ENCODE data around the gene PAK5. TPM values are rescaled to one million over a fixed set of nuclear protein-coding genes. Genes with fewer than 3 reads are reported as not detected.
A peak's percentile ranks its signal among the peaks of the same experiment; 100 is the strongest.

PAK5 gene
- total and polyA plus RNA-seq, 2 of the 13 experiments (the other 11 are each of a cell fraction or from before 2014, with no cell fraction given): not detected

DNA sequence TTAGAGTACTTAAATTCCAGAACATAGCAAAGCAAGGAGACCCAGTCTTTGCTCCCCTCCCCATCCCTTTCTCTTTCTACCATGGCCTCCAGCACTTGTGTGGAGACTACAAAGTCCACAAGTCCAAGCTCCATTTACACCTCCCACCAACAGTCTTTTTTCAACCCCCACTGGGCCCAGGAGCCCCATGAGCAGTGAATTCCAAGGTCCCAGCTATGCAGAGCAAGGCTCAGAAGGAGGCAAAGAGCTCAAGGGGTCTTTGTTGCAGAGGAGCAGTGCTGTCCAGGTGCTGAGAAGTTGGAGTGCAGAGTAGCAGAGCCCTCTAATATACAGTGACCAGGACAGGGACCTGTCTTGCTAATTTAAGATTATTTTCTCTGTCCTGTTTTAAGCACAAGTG lies 9.0 kb downstream of the PAK5 start:
- Histone ChIP-seq H2AFZ (ENCODE audit: low read length) (no peak overlapping the region), H3K9ac (ENCODE audit: insufficient read depth, low read depth, low read length) (no peak overlapping the region), H3K79me2 (ENCODE audit: insufficient read depth, low read length) (no peaks in the 10 kb centered on the region), H3K27me3 (ENCODE audit: control insufficient read depth in 1 of 2, insufficient read depth in 2 of 2, low read length in 2 of 2) (no peaks in the 10 kb centered on the region), H3K4me3 (replicated peaks in 1 of 3; ENCODE audit: insufficient read depth in 1 of 3, low read depth in 2 of 3, low read length in 3 of 3) (no peak overlapping the region), H3K36me3 (replicated peaks in 1 of 2; ENCODE audit: control insufficient read depth in 1 of 2, insufficient read depth in 2 of 2, low read length in 2 of 2) (no peaks in the 10 kb centered on the region), H4K20me1 (ENCODE audit: insufficient read depth, low read length) (no peaks in the 10 kb centered on the region), H3K4me1 (ENCODE audit: insufficient read depth, low read length) (no peaks in the 10 kb centered on the region), H3K4me2 (ENCODE audit: low read depth, low read length) (no peak overlapping the region), H3K27ac (ENCODE audit: extremely low read length, insufficient read depth, low read length) (no peak overlapping the region), H3K9me3 (ENCODE audit: low read length) (no peaks in the 10 kb centered on the region)
- FAIRE-seq (no peak), DNase-seq (ENCODE audit: low spot score) (no peak), ATAC-seq (peak; percentile 69)
- ChIA-PET CTCF (ENCODE audit: low intra/inter-chr PET ratio, low total read pairs) (no interaction called here), POLR2A (no interaction called here)
- TF ChIP-seq, protein P1, sequence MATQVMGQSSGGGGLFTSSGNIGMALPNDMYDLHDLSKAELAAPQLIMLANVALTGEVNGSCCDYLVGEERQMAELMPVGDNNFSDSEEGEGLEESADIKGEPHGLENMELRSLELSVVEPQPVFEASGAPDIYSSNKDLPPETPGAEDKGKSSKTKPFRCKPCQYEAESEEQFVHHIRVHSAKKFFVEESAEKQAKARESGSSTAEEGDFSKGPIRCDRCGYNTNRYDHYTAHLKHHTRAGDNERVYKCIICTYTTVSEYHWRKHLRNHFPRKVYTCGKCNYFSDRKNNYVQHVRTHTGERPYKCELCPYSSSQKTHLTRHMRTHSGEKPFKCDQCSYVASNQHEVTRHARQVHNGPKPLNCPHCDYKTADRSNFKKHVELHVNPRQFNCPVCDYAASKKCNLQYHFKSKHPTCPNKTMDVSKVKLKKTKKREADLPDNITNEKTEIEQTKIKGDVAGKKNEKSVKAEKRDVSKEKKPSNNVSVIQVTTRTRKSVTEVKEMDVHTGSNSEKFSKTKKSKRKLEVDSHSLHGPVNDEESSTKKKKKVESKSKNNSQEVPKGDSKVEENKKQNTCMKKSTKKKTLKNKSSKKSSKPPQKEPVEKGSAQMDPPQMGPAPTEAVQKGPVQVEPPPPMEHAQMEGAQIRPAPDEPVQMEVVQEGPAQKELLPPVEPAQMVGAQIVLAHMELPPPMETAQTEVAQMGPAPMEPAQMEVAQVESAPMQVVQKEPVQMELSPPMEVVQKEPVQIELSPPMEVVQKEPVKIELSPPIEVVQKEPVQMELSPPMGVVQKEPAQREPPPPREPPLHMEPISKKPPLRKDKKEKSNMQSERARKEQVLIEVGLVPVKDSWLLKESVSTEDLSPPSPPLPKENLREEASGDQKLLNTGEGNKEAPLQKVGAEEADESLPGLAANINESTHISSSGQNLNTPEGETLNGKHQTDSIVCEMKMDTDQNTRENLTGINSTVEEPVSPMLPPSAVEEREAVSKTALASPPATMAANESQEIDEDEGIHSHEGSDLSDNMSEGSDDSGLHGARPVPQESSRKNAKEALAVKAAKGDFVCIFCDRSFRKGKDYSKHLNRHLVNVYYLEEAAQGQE (IDR thresholded peaks at IDR 0.05; ENCODE audit: borderline replicate concordance in 1 of 2, low read depth in 1 of 2, low read length in 2 of 2): peak in 1 of 2 experiments; percentile 81; a peak in 3 of 4 replicates
- 0 out of 2 replicates have a peak, but pooled peaks have one; percentile 26 for TF ChIP-seq THAP11 (CRISPR knock-in tag; IDR thresholded peaks at IDR 0.05)
- TF ChIP-seq HNF4A (CRISPR knock-in tag; IDR thresholded peaks at IDR 0.05): peak; percentile 41; the same call in 1 of the 2 replicates
- TF ChIP-seq MIER2 (CRISPR knock-in tag; IDR thresholded peaks at IDR 0.05): 0 out of 2 replicates have a peak, but pooled peaks have one; percentile 51
- TF ChIP-seq ZNF138 (CRISPR knock-in tag; IDR thresholded peaks at IDR 0.05; ENCODE audit: low read depth): no peak
- intact Hi-C loops (cut with micrococcal nuclease; ENCODE audit: unreplicated experiment) (loop anchor here (10.0 kb wide), 1 partner anchor 55 kb away; no protein-coding TSS in a partner anchor), in situ Hi-C loops (cut with HindIII; ENCODE audit: extremely low pct_ligation_motif_present, low pct_unique_long_range_greater_than_20kb) (no loop called here)
- BruUV-seq (replicated peaks): no TSS peak

DNA sequence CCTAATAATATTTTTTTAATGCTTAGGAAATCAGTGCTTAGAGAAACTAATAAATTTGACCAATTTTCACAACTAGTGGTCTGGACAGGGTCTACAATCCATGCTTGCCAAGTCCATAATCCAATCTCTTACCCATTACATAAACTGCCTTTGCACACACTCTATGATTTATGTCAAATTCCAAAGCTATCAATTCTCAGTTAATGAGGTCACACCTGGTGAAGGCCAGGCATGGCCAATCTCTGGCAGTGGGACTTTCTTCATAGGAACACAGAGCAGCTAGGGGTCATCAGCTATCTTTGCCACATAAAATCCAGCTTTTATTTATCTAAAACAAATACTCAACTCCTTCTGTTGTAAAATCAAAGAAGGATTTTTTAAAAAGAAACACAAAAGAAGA lies 21.2 kb downstream of the PAK5 start:
- H3K4me1 ChIP-seq (ENCODE audit: insufficient read depth, low read length): no peaks in the 10 kb centered on the region

More for the DNA sequence above, 21.2 kb downstream of the PAK5 start:
- Histone ChIP-seq H2AFZ (ENCODE audit: low read length) (no peak overlapping the region), H3K79me2 (ENCODE audit: insufficient read depth, low read length) (no peaks in the 10 kb centered on the region), H3K4me2 (ENCODE audit: low read depth, low read length) (no peak overlapping the region), H3K9me3 (ENCODE audit: low read length) (no peaks in the 10 kb centered on the region), H4K20me1 (ENCODE audit: insufficient read depth, low read length) (no peaks in the 10 kb centered on the region), H3K36me3 (replicated peaks in 1 of 2; ENCODE audit: control insufficient read depth in 1 of 2, insufficient read depth in 2 of 2, low read length in 2 of 2) (no peaks in the 10 kb centered on the region), H3K9ac (ENCODE audit: insufficient read depth, low read depth, low read length) (no peak overlapping the region), H3K27me3 (ENCODE audit: control insufficient read depth in 1 of 2, insufficient read depth in 2 of 2, low read length in 2 of 2) (no peaks in the 10 kb centered on the region), H3K27ac (ENCODE audit: extremely low read length, insufficient read depth, low read length) (no peak overlapping the region), H3K4me3 (replicated peaks in 1 of 3; ENCODE audit: insufficient read depth in 1 of 3, low read depth in 2 of 3, low read length in 3 of 3) (no peak overlapping the region)
- no peak for TF ChIP-seq RBAK (CRISPR knock-in tag; IDR thresholded peaks at IDR 0.05)
- no peak for TF ChIP-seq ATF1 (CRISPR knock-in tag; IDR thresholded peaks at IDR 0.05)
- no peak for TF ChIP-seq ZNF510 (CRISPR knock-in tag; IDR thresholded peaks at IDR 0.05; ENCODE audit: low read depth)
- no peak for TF ChIP-seq ZNF724P (CRISPR knock-in tag; IDR thresholded peaks at IDR 0.05; ENCODE audit: borderline replicate concordance)
- TF ChIP-seq ZNF101 (CRISPR knock-in tag; IDR thresholded peaks at IDR 0.05; ENCODE audit: borderline replicate concordance, low read depth): no peak
- TF ChIP-seq, protein P2, sequence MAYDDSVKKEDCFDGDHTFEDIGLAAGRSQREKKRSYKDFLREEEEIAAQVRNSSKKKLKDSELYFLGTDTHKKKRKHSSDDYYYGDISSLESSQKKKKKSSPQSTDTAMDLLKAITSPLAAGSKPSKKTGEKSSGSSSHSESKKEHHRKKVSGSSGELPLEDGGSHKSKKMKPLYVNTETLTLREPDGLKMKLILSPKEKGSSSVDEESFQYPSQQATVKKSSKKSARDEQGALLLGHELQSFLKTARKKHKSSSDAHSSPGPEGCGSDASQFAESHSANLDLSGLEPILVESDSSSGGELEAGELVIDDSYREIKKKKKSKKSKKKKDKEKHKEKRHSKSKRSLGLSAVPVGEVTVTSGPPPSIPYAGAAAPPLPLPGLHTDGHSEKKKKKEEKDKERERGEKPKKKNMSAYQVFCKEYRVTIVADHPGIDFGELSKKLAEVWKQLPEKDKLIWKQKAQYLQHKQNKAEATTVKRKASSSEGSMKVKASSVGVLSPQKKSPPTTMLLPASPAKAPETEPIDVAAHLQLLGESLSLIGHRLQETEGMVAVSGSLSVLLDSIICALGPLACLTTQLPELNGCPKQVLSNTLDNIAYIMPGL (CRISPR knock-in tag; IDR thresholded peaks at IDR 0.05; ENCODE audit: borderline replicate concordance in 1 of 2, low read depth in 1 of 2): no peak
- intact Hi-C loops (cut with micrococcal nuclease; ENCODE audit: unreplicated experiment): no loop called here
- in situ Hi-C loops (cut with HindIII; ENCODE audit: extremely low pct_ligation_motif_present, low pct_unique_long_range_greater_than_20kb): no loop called here
- no peak for DNase-seq (ENCODE audit: low spot score)
- no peak for ATAC-seq
- no TSS peak for BruUV-seq (replicated peaks)
- POLR2A ChIA-PET: no interaction called here
- CTCF ChIA-PET (ENCODE audit: low intra/inter-chr PET ratio, low total read pairs): no interaction called here
- FAIRE-seq: no peak
